NCI-H526 (cell line): ENCODE results near the gene CTDSPL.
"Not testable (repeated sequence)": the region's sequence is repeated elsewhere in the genome, so short reads cannot be mapped to it uniquely, and the experiment has no call there.

Experiments
- DNase-seq, 2 experiments: peaks; one replicate each; lab custom pipeline; 2025; lab: John Stamatoyannopoulos, UW

Gene CTDSPL

GRCh38 chr3:38019658-38020341 lies 158.1 kb downstream of the CTDSPL start:
- DNase-seq: no peak

GRCh38 chr3:38020342-38020726 lies 158.7 kb downstream of the CTDSPL start:
- DNase-seq: no peak

DNA sequence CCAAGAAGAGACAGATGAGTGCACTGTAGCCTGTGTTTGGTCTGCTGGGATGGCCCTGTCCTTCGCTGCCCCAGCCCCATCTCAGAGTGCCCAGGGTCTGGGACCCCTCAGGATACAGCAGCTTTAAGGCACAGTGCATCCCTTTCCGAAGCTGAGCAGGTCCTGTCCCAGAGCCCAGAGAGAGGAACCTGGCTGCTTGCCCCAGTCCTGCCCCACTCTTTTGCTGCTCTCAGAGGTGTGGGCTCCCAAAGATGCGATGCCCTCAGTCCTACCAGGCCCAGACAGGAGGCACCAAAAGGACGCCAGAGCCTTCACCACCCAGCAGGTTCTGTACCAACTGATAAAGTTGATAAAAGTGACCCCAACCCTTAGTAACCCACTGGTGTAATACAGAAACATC lies 159.5 kb downstream of the CTDSPL start:
- no peak for DNase-seq

GRCh38 chr3:38022301-38022700 lies 160.6 kb downstream of the CTDSPL start:
- no peak for DNase-seq

DNA sequence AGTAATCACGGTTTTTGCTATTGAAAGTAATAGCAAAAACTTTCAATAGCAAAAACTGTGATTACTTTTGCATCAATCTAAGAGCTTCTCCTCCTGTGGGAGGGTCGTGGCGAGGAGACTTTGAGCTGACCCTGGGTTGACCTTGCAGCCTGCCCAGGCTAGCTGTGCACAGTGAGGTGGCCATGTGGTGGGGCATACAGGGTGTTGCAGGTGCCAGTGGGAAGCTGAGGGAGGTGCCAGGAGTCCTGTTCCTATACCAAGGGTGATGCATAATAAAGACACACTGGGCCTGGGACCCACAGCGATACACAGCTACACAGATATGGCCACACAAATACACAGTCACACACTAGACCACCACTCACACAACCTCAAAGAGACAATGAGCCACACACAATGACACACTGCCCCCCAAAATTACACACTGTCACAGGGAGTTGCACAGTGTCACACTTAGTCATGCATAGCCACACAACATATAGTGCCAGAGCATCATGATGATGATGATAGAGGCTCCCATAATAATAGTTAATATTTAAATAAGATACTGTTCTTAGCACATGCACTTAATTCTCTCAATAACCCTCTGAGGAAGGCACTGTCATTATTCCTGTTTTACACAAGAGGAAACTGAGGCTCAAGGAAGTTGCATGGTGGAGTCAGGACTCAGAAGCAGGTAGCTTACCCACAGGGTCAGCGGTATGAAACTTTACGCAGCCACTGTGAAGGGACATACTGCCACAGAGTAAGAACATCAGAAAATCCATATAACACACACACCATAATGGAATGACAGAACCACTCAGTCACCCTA lies 161.4 kb downstream of the CTDSPL start:
- DNase-seq: no peak

- DNase-seq: no peak
These were observed 165.2 kb downstream of the CTDSPL start for GRCh38 chr3:38026856-38027255.

- no peak for DNase-seq
These were observed 166.1 kb downstream of the CTDSPL start for GRCh38 chr3:38027466-38028465.

GRCh38 chr3:38028621-38029361 lies 167.1 kb downstream of the CTDSPL start:
- no peak for DNase-seq

GRCh38 chr3:38029400-38030125 lies 167.9 kb downstream of the CTDSPL start, which contains the start of gene PLCD1:
Gene PLCD1, minus strand, starts transcription at chr3:38029642. Its CDS starts 103 bp downstream, at chr3:38029539.
- peak in 1 of 2 experiments; percentile 40 for DNase-seq

- DNase-seq: no peak
These were observed 168.7 kb downstream of the CTDSPL start for GRCh38 chr3:38030126-38031021.

- DNase-seq: peak in 1 of 2 experiments; percentile 6
These were observed 169.6 kb downstream of the CTDSPL start for GRCh38 chr3:38031022-38031994.

DNA sequence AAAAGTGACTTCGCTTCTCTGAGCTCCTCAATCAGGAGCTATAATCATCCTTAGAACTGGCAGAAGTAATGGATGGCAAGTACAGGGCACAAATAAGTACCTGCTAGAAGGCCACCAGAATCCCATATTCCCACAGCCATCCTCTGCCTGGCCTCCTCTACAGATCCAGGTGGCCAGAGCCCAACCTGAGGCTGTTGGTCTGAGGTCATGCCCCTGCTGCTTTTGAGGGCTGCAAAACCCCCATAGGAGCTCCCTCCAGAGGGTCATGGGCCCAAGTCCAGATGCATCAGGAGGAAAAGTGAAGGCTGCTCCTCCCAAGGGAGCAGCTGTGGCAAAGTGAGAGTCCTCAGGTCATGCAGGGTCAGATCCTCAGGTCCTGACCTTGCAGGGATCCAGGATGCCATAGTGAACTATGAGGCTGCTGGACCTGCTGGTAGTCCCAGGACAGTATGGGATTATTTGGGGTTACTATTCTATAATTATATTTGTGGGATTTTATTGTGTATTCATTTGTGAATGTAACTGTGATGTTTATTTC lies 170.7 kb downstream of the CTDSPL start:
- no peak for DNase-seq

GRCh38 chr3:38033586-38033985 lies 171.9 kb downstream of the CTDSPL start:
- not testable (repeated sequence) for DNase-seq
